ENCODE measurements around the gene NRL. TPM values are rescaled to one million over a fixed set of nuclear protein-coding genes. Genes with fewer than 3 reads are reported as not detected.

NRL gene
- total RNA-seq, 2 experiments from 2014 or later = 4.6 to 7.5 TPM

DNA sequence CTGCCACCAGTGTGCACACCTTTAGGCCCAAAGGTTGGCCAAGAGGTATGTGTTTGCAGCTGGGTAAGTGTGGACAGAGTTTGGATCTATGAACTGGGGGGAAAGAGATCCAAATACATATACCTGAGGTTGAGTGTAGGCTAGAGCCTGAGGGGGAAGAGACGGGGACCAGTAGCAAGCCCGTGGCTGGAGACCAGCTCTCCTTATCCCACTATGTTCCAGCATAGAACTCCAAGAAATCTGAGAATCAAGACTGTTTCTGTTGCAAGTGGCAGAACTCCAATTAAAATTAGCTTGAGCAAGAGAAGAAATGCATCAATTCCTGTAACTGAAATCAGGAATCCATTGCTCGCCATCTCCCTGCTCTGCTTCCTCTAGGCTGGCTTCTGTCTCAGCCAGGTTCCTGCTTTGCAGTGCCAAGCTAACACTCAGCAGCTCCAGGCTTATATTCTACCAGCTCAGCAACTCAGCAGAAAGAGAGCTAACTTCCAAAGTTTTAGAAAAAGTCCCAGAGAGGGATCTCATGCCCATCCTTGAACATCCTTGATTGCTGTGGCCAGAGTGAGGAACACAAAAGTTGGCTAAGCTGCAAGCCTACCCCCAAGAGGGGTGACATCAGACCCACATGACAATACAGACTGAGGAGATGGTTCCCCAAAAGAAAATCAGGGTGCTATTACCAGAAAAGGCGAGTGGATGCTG is 22.1 kb downstream of the NRL start:
- DNase-seq (ENCODE audit: low spot score) = no peak
- intact Hi-C loops (cut with micrococcal nuclease; ENCODE audit: unreplicated experiment) = no loop called here
- Histone ChIP-seq H3K27ac (ENCODE audit: low read depth, low read length, poor library complexity, severe bottlenecking) (peak overlapping the region; percentile 75), H2AFZ (ENCODE audit: low read length) (no peak overlapping the region), H3K4me3 (ENCODE audit: low read depth, low read length, poor library complexity, severe bottlenecking) (no peak overlapping the region), H4K20me1 (ENCODE audit: insufficient read depth, low read length) (no peaks in the 10 kb centered on the region), H3K4me2 (ENCODE audit: low read length) (peak overlapping the region; percentile 93; the same call in 1 of the 2 replicates), H3K79me2 (ENCODE audit: insufficient read depth, low read depth, low read length) (no peaks in the 10 kb centered on the region), H3K4me1 (ENCODE audit: insufficient read depth, low read length, poor library complexity, severe bottlenecking) (peaks cover 39% of the 10 kb centered on the region), H3K36me3 (ENCODE audit: insufficient read depth, low read length) (no peaks in the 10 kb centered on the region), H3K9me3 (ENCODE audit: low read length) (no peaks in the 10 kb centered on the region), H3K9me2 (ENCODE audit: insufficient read depth, low read length) (no peaks in the 10 kb centered on the region)
- TF ChIP-seq, protein P1, sequence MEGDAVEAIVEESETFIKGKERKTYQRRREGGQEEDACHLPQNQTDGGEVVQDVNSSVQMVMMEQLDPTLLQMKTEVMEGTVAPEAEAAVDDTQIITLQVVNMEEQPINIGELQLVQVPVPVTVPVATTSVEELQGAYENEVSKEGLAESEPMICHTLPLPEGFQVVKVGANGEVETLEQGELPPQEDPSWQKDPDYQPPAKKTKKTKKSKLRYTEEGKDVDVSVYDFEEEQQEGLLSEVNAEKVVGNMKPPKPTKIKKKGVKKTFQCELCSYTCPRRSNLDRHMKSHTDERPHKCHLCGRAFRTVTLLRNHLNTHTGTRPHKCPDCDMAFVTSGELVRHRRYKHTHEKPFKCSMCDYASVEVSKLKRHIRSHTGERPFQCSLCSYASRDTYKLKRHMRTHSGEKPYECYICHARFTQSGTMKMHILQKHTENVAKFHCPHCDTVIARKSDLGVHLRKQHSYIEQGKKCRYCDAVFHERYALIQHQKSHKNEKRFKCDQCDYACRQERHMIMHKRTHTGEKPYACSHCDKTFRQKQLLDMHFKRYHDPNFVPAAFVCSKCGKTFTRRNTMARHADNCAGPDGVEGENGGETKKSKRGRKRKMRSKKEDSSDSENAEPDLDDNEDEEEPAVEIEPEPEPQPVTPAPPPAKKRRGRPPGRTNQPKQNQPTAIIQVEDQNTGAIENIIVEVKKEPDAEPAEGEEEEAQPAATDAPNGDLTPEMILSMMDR (conservative IDR thresholded peaks at IDR 0.05; ENCODE audit: low read length) = no peak
- no peak for TF ChIP-seq EZH2phosphoT487 (IDR thresholded peaks at IDR 0.05; ENCODE audit: borderline replicate concordance, low read depth, low read length)
- CTCF ChIA-PET (ENCODE audit: unreplicated experiment) = interaction anchor here (2.2 to 2.4 kb wide), 2 partner anchors 16 to 18 kb away, joined by 8 read pairs; no protein-coding TSS in a partner anchor
- no TSS peak for BruUV-seq (replicated peaks)
- POLR2A ChIA-PET = interaction anchor here (0.7 to 6.8 kb wide), 5 partner anchors 12 to 139 kb away, joined by 3 to 80 read pairs (median 40); partner anchors contain the start of genes DCAF11 and NRL

DNA sequence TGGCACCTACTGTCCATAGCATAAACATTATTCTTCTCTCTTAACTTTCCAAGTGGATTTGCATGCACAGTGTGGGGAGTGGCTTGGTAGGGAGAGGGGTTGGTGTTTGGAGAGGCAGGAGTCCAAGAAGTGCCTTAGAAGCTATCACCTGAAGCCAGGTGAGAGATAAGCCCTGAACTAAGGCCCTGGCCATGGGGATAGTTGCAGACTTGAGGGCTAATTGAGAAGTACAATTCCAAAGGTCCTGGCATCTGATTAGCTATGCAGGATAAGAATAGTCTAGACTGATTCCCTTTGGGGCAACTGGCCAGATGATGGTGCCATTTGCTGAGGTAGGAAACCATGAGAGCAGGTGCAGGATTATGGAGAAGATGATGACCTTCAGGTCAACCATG is 22.6 kb downstream of the NRL start:
- POLR2A ChIA-PET = interaction anchor here (0.7 to 6.8 kb wide), 5 partner anchors 11 to 139 kb away, joined by 3 to 80 read pairs (median 40); partner anchors contain the start of genes DCAF11 and NRL
- no peaks in the 10 kb centered on the region for H3K79me2 ChIP-seq (ENCODE audit: insufficient read depth, low read depth, low read length)

More for the DNA sequence above, 22.6 kb downstream of the NRL start:
- no peaks in the 10 kb centered on the region for H3K9me2 ChIP-seq (ENCODE audit: insufficient read depth, low read length)
- no peak overlapping the region for H3K4me2 ChIP-seq (ENCODE audit: low read length)
- TF ChIP-seq, protein P1 (conservative IDR thresholded peaks at IDR 0.05; ENCODE audit: low read length) = no peak
- no peak for TF ChIP-seq EZH2phosphoT487 (IDR thresholded peaks at IDR 0.05; ENCODE audit: borderline replicate concordance, low read depth, low read length)
- no peak overlapping the region for H3K4me3 ChIP-seq (ENCODE audit: low read depth, low read length, poor library complexity, severe bottlenecking)
- DNase-seq (ENCODE audit: low spot score) = no peak
- CTCF ChIA-PET (ENCODE audit: unreplicated experiment) = interaction anchor here (2.2 kb wide), 1 partner anchor 18 kb away, joined by 8 read pairs; no protein-coding TSS in a partner anchor
- no peaks in the 10 kb centered on the region for H3K9me3 ChIP-seq (ENCODE audit: low read length)
- BruUV-seq (replicated peaks) = no TSS peak
- intact Hi-C loops (cut with micrococcal nuclease; ENCODE audit: unreplicated experiment) = no loop called here
- H4K20me1 ChIP-seq (ENCODE audit: insufficient read depth, low read length) = no peaks in the 10 kb centered on the region
- no peak overlapping the region for H3K27ac ChIP-seq (ENCODE audit: low read depth, low read length, poor library complexity, severe bottlenecking)
- no peak overlapping the region for H2AFZ ChIP-seq (ENCODE audit: low read length)
- H3K36me3 ChIP-seq (ENCODE audit: insufficient read depth, low read length) = no peaks in the 10 kb centered on the region
- peaks cover 39% of the 10 kb centered on the region for H3K4me1 ChIP-seq (ENCODE audit: insufficient read depth, low read length, poor library complexity, severe bottlenecking)
